Kidney (tissue), 14 donors: ENCODE measurements around the gene SYNE1. TPM values are rescaled to one million over a fixed set of nuclear protein-coding genes. Genes with fewer than 3 reads are reported as not detected.
A peak's percentile ranks its signal among the peaks of the same experiment; 100 is the strongest.

Experiments
- DNase-seq, 5 donors: peaks; one replicate each; pipeline ENCODE4 v3.0.0-alpha.2; 2013 to 2020
- FAIRE-seq: peaks from 2 replicates; lab custom pipeline; 2012; peaks lifted over from hg19 to GRCh38; lab: Jason Lieb, UNC
- H3K27ac ChIP-seq, 2 donors: one replicate each; pipeline ENCODE4 v1.7.0; 2013; ENCODE audit warnings: low read depth in 2 of 2, low read length in 2 of 2, inconsistent platforms in 1 of 2
- H3K27me3 ChIP-seq: one replicate; pipeline ENCODE4 v1.7.1; 2013; ENCODE audit warnings: low read length, inconsistent platforms; ENCODE audit not compliant: control insufficient read depth, insufficient read depth
- H3K36me3 ChIP-seq, 3 donors: one replicate each; pipeline versions ENCODE4 v1.7.0 to v1.7.1; 2013; ENCODE audit warnings: low read length in 3 of 3, control low read depth in 1 of 3, inconsistent platforms in 1 of 3; ENCODE audit not compliant: insufficient read depth in 3 of 3, control insufficient read depth in 2 of 3
- H3K4me1 ChIP-seq, 3 donors: one replicate each; pipeline versions ENCODE4 v1.7.0 to v1.7.1; 2013; ENCODE audit warnings: low read length in 3 of 3, inconsistent platforms in 1 of 3, low read depth in 1 of 3; ENCODE audit not compliant: control insufficient read depth in 2 of 3, insufficient read depth in 2 of 3
- H3K4me3 ChIP-seq, 3 donors: one replicate each; pipeline versions ENCODE4 v1.7.0 to v1.8.1; 2013; ENCODE audit warnings: low read length in 3 of 3, control low read depth in 1 of 3, inconsistent platforms in 1 of 3
- H3K9ac ChIP-seq, 3 donors: one replicate each; pipeline versions ENCODE4 v1.7.0 to v1.7.1; 2013; ENCODE audit warnings: low read length in 3 of 3, control low read depth in 1 of 3, inconsistent platforms in 1 of 3
- H3K9me3 ChIP-seq, 3 donors: one replicate each; pipeline versions ENCODE4 v1.7.0 to v1.7.1; 2013; ENCODE audit warnings: low read length in 3 of 3, control low read depth in 1 of 3, inconsistent platforms in 1 of 3; ENCODE audit not compliant: control insufficient read depth in 2 of 3, insufficient read depth in 1 of 3
- CTCF ChIP-seq: IDR thresholded peaks from 3 replicates; pipeline ENCODE4 v1.5.1; 2012; ENCODE audit warnings: mild to moderate bottlenecking, moderate library complexity, borderline replicate concordance; ENCODE audit not compliant: insufficient read depth; ENCODE audit errors: extremely low read depth
- intact Hi-C: fragments of 100-400 bp; cut with DNase I; formaldehyde crosslinking; loops from one replicate; pipeline ENCODE4 v1.11.1; 2022
- polyA plus RNA-seq: library from polyadenylated mRNA; stranded (reverse); fragments of 350-450 nt; fragmentation: Illumina TruSeq; extraction: RNeasy Lipid Tissue Mini Kit (QIAGEN cat#74804); gene quantifications from one replicate; pipeline ENCODE4 v1.2.3, GENCODE V29; 2014; ENCODE audit warnings: low read depth, low replicate concordance; ENCODE audit not compliant: insufficient read depth
- total RNA-seq: library from RNA; stranded (reverse); fragmentation: NEBNext Ultra II Directional; extraction: Animal tissue kit (Norgen Biotek cat#: 25700); gene quantifications from one replicate; pipeline ENCODE4 v1.2.1, GENCODE V29; 2021
- donor health status: control.
- donor health status: control.
- donor health status: control.
- donor health status: control.
- donor health status: control.
- donor health status: DM: yes; HTN: yes; CAD: no.
- donor health status: Normal renal cell carcinoma (clear cell type).

The SYNE1 gene
- total and polyA plus RNA-seq, 2 donors from 2014 or later = 47.8 to 216 TPM

- DNase-seq (no peak), FAIRE-seq (no peak)
- Histone ChIP-seq H3K36me3 (peaks cover under 1 to 52% (median 3%) of the 10 kb centered on the region in 3 donors), H3K27ac (no peak overlapping the region), H3K4me3 (no peak overlapping the region), H3K9me3 (no peaks in the 10 kb centered on the region), H3K4me1 (peaks cover 0 to 17% (median 8%) of the 10 kb centered on the region in 3 donors), H3K9ac (no peak overlapping the region), H3K27me3 (no peaks in the 10 kb centered on the region)
- intact Hi-C loops = no loop called here
- TF ChIP-seq CTCF = no peak
Observed at GRCh38 chr6:152272486-152272885, 364.7 kb downstream of the SYNE1 start.

GRCh38 chr6:152271776-152272464, 365.2 kb downstream of the SYNE1 start:
- Histone ChIP-seq H3K27ac (no peak overlapping the region), H3K36me3 (peaks cover 2 to 50% (median 3%) of the 10 kb centered on the region in 3 donors)
- intact Hi-C loops = no loop called here

GRCh38 chr6:152270301-152270925, 366.7 kb downstream of the SYNE1 start:
- peaks cover 0 to 17% (median 8%) of the 10 kb centered on the region in 3 donors for H3K4me1 ChIP-seq
- intact Hi-C loops = no loop called here
- no peak overlapping the region for H3K4me3 ChIP-seq
- DNase-seq (no peak), FAIRE-seq (no peak)
- no peak overlapping the region for H3K27ac ChIP-seq
- H3K27me3 ChIP-seq = no peaks in the 10 kb centered on the region
- no peaks in the 10 kb centered on the region for H3K9me3 ChIP-seq
- TF ChIP-seq CTCF = no peak
- no peak overlapping the region for H3K9ac ChIP-seq
- H3K36me3 ChIP-seq = peaks cover 3 to 50% (median 6%) of the 10 kb centered on the region in 3 donors

More at GRCh38 chr6:152271776-152272464, 365.2 kb downstream of the SYNE1 start:
- Histone ChIP-seq H3K27me3 (no peaks in the 10 kb centered on the region), H3K4me3 (no peak overlapping the region), H3K4me1 (peaks cover 0 to 17% (median 8%) of the 10 kb centered on the region in 3 donors), H3K9ac (no peak overlapping the region), H3K9me3 (no peaks in the 10 kb centered on the region)
- no peak for TF ChIP-seq CTCF
- no peak for FAIRE-seq
- DNase-seq = peak in 1 of 5 donors; percentile 87
